Stimulated activated CD8-positive, alpha-beta memory T cell treated with anti-CD3 and anti-CD28 coated beads, Interleukin-4, amount 100 ng/mL, for 4 hours (primary cell): ENCODE results near the gene TSC2.
"Not testable (repeated sequence)": the region's sequence is repeated elsewhere in the genome, so short reads cannot be mapped to it uniquely, and the experiment has no call there.

Source experiments
- DNase-seq, 2 donors: peaks; one replicate each; pipeline ENCODE4 v3.0.0-alpha.2; 2020; ENCODE audit warnings: low read depth in 2 of 2, low spot score in 1 of 2

TSC2 gene

DNA sequence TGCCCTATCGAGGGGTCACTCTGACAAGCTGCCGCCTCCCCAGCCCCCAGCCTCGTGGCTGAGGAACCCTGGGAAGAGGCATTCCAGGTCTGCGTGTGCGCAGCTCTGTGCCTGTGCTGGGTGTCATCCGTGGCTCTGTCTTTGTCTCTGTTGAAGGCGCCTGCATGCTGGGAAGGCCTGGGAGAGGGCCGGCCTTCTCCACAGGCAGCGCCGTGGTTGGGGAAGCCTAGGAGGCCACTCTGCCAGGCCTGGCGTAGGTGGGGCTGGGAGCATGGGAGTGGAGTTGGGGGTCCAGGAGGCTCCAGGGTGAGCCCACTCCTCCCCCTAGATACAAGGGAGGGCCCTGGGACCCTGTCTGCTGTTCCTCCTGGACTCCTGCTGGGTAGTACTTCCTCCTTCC, 17.7 kb upstream of the TSC2 start:
- no peak for DNase-seq

DNA sequence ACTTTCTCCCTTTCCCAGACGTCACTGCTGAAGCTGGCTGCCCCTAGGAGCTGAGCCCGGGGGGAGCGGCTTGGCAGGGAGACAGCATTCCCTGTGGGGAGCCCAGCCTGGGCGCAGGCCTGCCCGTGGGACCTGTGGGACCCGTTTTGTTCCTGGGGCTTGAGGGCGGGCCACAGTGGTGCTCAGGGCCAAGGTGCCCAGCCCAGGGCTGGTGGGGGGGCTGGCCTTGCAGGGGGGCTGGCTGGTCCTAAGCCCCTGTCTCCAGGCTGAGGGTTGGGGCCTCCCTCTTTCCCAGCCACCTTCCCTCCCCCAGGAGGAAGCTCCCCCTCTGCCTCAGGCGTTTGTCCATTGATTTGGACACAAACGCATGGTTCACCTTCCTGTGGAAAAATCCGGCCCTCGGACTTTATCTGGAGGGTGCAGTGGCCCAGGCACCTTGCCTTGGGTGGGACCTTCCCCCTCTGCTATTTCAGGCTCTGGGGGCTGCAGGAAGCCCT, 16.7 kb upstream of the TSC2 start:
- DNase-seq = no peak

DNA sequence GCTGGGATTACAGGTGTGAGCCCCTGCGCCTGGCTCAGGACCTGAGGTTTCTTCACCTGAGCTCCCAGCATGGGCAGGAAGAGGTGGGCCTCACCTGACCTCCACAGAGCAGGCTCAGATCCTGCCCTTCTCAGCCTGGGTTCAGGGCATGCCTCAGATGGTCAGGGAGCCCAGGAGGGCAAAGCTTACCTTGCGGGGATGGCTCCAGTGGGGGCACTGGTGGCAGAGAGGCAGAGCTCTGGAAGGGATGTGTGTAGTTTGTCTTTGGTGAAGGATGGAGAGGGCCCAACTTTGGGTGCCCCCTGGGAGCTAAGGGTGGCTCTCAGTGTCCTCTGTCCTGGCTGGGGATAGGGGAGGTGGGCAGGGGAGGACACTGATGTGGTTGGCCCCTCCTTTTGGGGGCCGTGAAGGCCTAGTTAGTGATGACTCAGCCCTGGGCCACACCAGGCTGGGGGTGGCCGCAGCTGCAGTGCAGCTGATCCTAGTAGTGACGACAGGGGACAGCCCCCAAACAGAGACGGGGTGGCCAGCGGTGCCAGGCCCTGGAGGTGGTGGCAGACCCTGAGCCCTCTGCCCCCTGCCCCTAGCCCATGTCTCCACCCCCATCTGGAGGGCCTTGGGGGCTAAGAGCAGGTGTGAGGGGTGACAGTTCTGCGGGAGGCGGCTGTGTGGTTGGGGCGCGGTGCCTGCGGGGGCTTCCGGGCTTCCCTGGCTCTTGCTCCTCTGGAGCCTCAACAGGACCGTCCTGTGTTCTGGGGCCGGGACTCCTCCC, 15.3 kb upstream of the TSC2 start:
- DNase-seq = no peak

- no peak for DNase-seq
These were observed 14.5 kb upstream of the TSC2 start for GRCh38 chr16:2033057-2033908.

- DNase-seq = not testable (repeated sequence)
These were observed 13.7 kb upstream of the TSC2 start for GRCh38 chr16:2033909-2034695.

- no peak for DNase-seq
These were observed 12.9 kb upstream of the TSC2 start for GRCh38 chr16:2034696-2035430.

DNA sequence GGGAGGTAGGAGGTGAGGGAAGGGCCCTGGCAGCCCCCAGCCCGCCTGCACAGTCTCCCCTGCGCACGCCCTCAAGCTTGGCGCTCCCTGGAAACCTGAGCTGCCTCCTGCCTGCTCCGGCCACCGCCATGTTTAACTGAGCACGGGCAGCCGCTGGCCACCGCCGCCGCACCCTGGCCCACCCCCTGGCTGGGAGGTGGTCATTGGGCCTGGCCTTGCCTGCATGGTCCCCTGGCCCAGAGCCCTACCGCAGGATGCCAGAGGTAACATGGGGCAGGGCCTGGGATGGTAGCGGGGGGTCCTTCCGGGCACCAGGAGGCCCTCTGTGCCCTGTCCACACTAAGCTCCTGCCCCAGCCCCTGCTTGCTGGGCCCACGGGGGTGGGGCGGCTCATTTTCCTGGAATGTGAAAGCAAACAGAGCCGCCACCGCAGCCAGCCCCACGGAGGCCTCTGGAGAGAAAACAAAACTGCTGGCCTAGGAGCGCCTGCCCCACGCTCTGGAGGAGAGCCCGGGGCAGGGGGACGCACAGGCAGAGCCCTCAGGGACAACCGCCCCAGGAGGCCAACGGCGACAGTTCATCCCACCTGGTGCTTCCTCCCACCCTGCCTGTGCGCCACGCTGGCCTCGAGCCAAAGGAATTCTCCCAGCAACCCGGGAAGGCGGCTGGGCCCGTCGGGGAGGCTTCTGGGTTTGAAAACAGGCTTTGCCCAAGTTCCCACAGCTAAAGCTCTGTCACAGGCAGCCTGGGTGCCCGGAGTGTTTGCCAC, 12.2 kb upstream of the TSC2 start:
- DNase-seq = no peak

GRCh38 chr16:2036200-2036966, 11.4 kb upstream of the TSC2 start:
- DNase-seq = no peak

GRCh38 chr16:2037115-2037514, 10.7 kb upstream of the TSC2 start:
- DNase-seq = no peak

GRCh38 chr16:2037647-2038381, 10.0 kb upstream of the TSC2 start:
- DNase-seq = no peak

DNA sequence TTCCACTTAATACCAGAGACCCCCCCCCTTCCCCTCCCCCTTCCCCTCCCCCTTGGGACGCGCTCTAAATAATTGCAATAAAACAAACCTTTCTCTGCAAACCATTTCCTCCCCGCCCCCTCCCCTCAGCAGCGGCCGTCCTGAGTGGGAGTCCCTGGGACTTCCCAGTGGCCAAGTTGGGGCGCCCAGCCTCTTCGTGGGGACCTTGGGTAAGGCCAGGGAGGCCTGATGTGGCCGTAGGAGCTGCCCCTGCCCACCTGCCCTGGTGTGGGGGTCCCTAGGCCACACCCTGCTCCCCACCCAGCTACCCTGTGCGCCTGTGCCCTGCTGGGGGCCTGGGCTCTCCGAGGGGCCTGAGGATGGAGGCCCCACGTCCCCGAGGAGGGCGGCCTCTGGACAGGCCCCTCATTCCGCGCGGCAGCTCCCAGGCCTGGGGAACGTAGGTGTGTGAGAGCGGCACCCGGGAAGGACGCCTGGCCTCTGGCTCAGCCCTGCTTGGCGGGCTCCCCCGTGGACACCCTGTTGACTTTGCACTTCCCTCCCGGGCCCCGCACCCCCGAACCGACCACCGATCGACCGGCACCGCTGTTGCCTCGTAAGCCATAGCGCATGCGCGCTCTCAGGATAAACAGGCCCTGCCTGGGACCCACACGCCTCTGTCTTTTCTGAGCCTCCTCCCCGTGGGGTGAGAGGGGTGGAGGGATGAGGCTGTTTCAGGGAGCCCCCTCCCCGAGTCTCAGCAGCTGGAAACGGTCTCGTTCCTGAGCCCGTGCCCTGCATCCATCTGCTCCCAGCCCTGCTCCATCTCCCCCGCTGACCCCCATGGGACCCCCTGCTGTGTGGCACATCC, 9.2 kb upstream of the TSC2 start:
- DNase-seq = no peak

- DNase-seq = no peak
These were observed 8.3 kb upstream of the TSC2 start for GRCh38 chr16:2039274-2040031.

DNA sequence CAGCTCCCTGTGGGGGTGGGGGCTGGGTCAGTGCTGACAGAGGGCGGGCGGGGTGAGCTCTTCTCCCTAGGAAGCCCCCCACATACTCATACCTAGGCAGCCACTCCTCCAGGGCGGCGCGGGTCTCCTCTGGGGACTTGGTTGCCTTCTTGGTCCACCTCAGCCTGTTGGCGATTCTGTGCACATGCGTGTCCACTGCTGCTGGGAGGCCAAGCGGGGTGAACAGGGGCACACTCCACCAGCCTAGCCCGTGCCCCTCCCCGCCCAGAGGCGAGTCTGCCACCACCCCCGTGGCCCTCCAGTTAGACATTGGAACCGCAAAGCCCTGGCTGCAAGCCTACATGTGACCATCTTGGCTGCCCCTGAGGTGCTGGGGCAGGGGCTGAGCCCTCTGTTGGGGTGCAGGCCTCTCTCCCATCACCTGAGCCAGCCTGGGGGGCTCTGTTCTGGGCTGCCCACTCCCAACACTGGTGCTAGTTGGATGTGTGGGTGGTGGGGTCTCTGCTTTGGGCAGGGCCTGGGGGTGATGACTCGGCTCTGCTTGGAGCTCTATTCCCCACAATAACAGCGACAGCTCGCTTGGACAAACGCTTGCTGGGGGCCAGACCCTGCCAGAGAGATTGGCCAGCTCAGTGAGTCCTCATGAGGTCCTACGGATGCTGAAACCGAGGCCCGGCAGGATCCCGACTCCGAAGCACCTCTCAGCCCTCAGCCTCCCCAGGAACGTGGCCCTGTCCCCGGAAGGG, 7.6 kb upstream of the TSC2 start:
- no peak for DNase-seq

DNA sequence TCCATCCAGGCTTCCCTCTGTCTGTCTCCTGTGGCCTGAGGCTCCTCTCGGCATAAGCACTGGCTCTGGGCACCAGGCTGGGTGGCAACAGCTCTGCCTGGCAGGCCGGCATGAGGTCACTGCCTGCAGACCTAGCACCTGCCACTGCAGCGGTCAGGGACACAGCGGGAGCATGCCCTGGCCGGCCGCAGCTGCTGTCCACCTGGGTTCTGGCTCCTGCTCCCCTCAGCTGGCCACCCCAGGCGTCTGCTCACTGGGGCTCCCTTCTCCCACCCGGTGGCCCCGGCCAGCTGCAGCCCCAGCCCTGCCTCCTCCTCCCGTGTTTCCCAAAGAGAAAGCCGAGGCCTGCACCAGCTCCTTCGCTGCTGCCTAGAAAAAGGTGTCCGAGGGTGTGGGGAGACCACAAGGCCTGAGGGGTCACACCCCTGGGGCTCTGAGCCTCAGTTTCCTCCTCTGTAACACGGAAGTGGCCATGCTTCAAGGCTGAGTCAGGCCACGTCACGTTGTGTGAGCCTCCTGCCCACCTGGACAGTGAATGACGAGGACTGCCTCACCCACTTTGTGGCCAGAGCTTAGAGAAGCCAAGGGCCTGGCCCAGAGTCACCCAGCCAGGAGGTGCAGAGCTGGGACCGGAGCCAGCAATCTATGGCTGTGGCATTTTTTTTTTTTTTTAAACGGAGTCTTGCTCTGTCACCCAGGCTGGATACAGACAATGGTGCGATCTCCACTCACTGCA, 6.8 kb upstream of the TSC2 start:
- DNase-seq = no peak

DNA sequence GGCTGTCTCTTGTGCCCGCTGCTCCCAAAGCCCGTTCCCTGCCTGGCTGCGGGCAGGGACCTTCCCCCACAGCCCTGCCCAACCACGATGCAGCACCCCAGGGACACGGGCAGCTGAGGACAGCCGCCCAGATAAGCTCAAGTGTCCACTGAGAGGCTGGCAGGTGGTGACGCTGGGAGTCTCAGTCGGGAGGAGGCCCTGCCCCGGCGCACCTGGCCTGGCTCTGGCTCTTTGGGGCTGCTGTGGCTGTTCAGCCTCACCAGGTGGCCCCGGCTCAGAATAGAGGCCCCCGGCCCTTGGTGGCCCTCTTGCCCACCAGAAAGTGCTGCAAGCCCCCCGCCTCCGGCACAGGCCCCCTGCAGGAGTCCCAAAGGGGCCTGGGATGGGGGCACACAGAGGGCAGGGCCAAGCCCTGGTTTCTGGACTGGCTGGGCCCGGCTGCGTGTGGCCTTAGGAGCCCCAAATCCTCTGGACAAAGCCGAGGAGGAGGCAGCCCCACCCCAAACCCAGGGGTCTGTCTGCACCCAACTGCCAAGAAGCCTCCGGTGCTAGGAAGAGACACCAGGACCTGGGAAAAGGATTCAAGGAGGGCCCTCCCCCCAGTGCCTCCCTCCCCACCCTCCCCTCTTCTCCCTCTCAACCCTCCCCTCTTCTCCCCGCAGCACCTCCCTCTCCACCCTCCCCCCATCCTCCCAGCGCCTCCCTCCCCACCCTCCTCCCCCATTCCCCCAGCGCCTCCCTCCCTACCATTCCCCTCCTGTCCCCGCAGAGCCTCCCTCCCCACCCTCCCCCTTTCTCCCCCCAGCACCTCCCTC, 5.4 kb upstream of the TSC2 start:
- no peak for DNase-seq
